DND-41 (cell line): ENCODE results near the gene PCDH19.

Experiments
- ATAC-seq: fragments of 200-7000 bp; cut with Tn5 transposase; 3 replicates; pipeline ENCODE4 v1.9.1; 2021; ENCODE audit warnings: low read depth; ENCODE audit not compliant: insufficient read depth
- DNase-seq: peaks from one replicate; pipeline ENCODE4 v3.0.0-alpha.2; 2020
- H2AFZ ChIP-seq: 2 replicates; pipeline ENCODE4 v1.6.0; 2012; ENCODE audit warnings: low read depth, low read length
- H3K27ac ChIP-seq: 2 replicates; pipeline ENCODE4 v1.5.1; 2012; ENCODE audit warnings: low read length, inconsistent platforms
- H3K27me3 ChIP-seq: fragments of 200-600 bp; sonication (generic); 2 replicates; pipeline ENCODE4 v1.6.0; 2012; ENCODE audit warnings: low read length, mild to moderate bottlenecking, inconsistent platforms; ENCODE audit not compliant: insufficient read depth, poor library complexity
- H3K36me3 ChIP-seq: 2 replicates; pipeline ENCODE4 v1.5.1; 2012; ENCODE audit warnings: low read length, inconsistent platforms; ENCODE audit not compliant: insufficient read depth
- H3K4me1 ChIP-seq: 2 replicates; pipeline ENCODE4 v1.5.1; 2012; ENCODE audit warnings: mild to moderate bottlenecking, low read length; ENCODE audit not compliant: insufficient read depth
- H3K4me2 ChIP-seq: 2 replicates; pipeline ENCODE4 v1.6.0; 2012; ENCODE audit warnings: mild to moderate bottlenecking, moderate library complexity, low read length, inconsistent platforms; ENCODE audit not compliant: insufficient read depth
- H3K4me3 ChIP-seq, 2 experiments: fragments of 200-600 bp in 1 of 2; shearing (Covaris generic) in 1 of 2; 2 replicates each; pipeline ENCODE4 v1.5.1; 2012 to 2016; ENCODE audit warnings: inconsistent platforms in 2 of 2, low read length in 2 of 2, mild to moderate bottlenecking in 2 of 2, low read depth in 1 of 2, moderate library complexity in 1 of 2
- H3K79me2 ChIP-seq: 2 replicates; pipeline ENCODE4 v1.6.0; 2012; ENCODE audit warnings: low read length, inconsistent platforms; ENCODE audit not compliant: insufficient read depth
- H3K9ac ChIP-seq: 2 replicates; pipeline ENCODE4 v1.6.0; 2012; ENCODE audit warnings: low read depth, mild to moderate bottlenecking, inconsistent platforms, low read length, moderate library complexity
- H3K9me3 ChIP-seq: 2 replicates; pipeline ENCODE4 v1.5.1; 2012; ENCODE audit warnings: low read length, moderate library complexity, mild to moderate bottlenecking, inconsistent platforms; ENCODE audit not compliant: insufficient read depth, severe bottlenecking
- H4K20me1 ChIP-seq: 2 replicates; pipeline ENCODE4 v1.6.0; 2012; ENCODE audit warnings: low read length; ENCODE audit not compliant: insufficient read depth
- CTCF ChIP-seq: IDR thresholded peaks from 2 replicates; pipeline ENCODE4 v1.5.1; 2012; ENCODE audit warnings: borderline replicate concordance, low read length, moderate library complexity, mild to moderate bottlenecking; ENCODE audit not compliant: poor library complexity, severe bottlenecking; ENCODE audit errors: extremely low read depth
- EZH2 ChIP-seq: IDR thresholded peaks from 3 replicates; pipeline ENCODE4 v1.6.1; 2012; ENCODE audit warnings: borderline replicate concordance, low read depth, mild to moderate bottlenecking, moderate library complexity, low read length, inconsistent platforms; ENCODE audit not compliant: severe bottlenecking

Gene PCDH19

GRCh38 chrX:100363896-100364295, 46.2 kb downstream of the PCDH19 start:
- no peaks in the 10 kb centered on the region for H3K27me3 ChIP-seq
- no peak overlapping the region for H3K9ac ChIP-seq
- H3K36me3 ChIP-seq = no peaks in the 10 kb centered on the region
- no peaks in the 10 kb centered on the region for H3K4me1 ChIP-seq
- no peak for TF ChIP-seq EZH2
- no peak for TF ChIP-seq CTCF
- H2AFZ ChIP-seq = no peak overlapping the region
- no peak for DNase-seq
- H3K9me3 ChIP-seq = no peaks in the 10 kb centered on the region
- H3K4me2 ChIP-seq = no peak overlapping the region
- H3K79me2 ChIP-seq = no peaks in the 10 kb centered on the region
- H3K4me3 ChIP-seq = no peak overlapping the region
- H3K27ac ChIP-seq = no peak overlapping the region
- no peaks in the 10 kb centered on the region for H4K20me1 ChIP-seq
- no peak for ATAC-seq

- Histone ChIP-seq H4K20me1 (no peaks in the 10 kb centered on the region), H3K27me3 (no peaks in the 10 kb centered on the region), H3K9ac (no peak overlapping the region), H3K27ac (no peak overlapping the region), H3K4me2 (no peak overlapping the region), H3K4me1 (no peaks in the 10 kb centered on the region), H3K79me2 (no peaks in the 10 kb centered on the region), H3K9me3 (no peaks in the 10 kb centered on the region), H2AFZ (no peak overlapping the region), H3K4me3 (no peak overlapping the region), H3K36me3 (no peaks in the 10 kb centered on the region)
- ATAC-seq = no peak
- DNase-seq = no peak
- TF ChIP-seq CTCF (no peak), EZH2 (no peak)
Measured at GRCh38 chrX:100358766-100359165, 51.3 kb downstream of the PCDH19 start.

- Histone ChIP-seq H3K36me3 (no peaks in the 10 kb centered on the region), H3K4me1 (no peaks in the 10 kb centered on the region), H3K79me2 (no peaks in the 10 kb centered on the region), H3K27ac (no peak overlapping the region), H3K4me3 (no peak overlapping the region), H3K27me3 (no peaks in the 10 kb centered on the region), H4K20me1 (no peaks in the 10 kb centered on the region), H3K4me2 (no peak overlapping the region), H3K9ac (no peak overlapping the region), H2AFZ (no peak overlapping the region), H3K9me3 (no peaks in the 10 kb centered on the region)
- ATAC-seq (no peak), DNase-seq (no peak)
- TF ChIP-seq EZH2 (no peak), CTCF (no peak)
Measured at GRCh38 chrX:100356351-100356896, 53.6 kb downstream of the PCDH19 start.

- no peaks in the 10 kb centered on the region for H3K9me3 ChIP-seq
- H2AFZ ChIP-seq = no peak overlapping the region
- no peak overlapping the region for H3K27ac ChIP-seq
- H3K4me2 ChIP-seq = no peak overlapping the region
- DNase-seq = no peak
- no peak for TF ChIP-seq EZH2
- no peak for TF ChIP-seq CTCF
- no peak overlapping the region for H3K4me3 ChIP-seq
- no peak for ATAC-seq
- H4K20me1 ChIP-seq = no peaks in the 10 kb centered on the region
- H3K9ac ChIP-seq = no peak overlapping the region
- no peaks in the 10 kb centered on the region for H3K27me3 ChIP-seq
- H3K36me3 ChIP-seq = no peaks in the 10 kb centered on the region
- no peaks in the 10 kb centered on the region for H3K4me1 ChIP-seq
- no peaks in the 10 kb centered on the region for H3K79me2 ChIP-seq
Measured at GRCh38 chrX:100355680-100356079, 54.4 kb downstream of the PCDH19 start.
